GF-D8 (cell line): Measurements from ENCODE around the gene SAC3D1.

Experiments used
- DNase-seq: peaks from one replicate; lab custom pipeline; 2025; lab: John Stamatoyannopoulos, UW

The SAC3D1 gene

DNA sequence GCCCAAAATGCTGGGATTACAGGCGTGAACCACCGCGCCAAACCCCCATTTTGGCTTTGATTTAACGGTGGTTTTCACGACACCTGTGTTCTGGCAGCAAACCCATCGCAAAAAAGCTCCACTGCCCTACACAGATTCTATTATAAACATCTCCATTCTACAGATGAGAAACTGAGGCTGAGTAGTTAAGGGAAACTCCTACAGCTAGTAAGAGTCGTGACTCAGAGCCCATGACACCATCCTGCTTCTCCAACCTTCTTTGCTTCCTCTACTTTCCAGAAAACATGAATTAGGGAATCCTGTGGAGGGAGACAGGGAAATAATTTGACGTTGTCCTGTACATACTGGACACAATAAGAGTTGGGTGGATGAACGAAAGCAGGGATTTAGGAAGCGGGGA lies 14.2 kb upstream of the SAC3D1 start:
- no peak for DNase-seq

- peak; percentile 89 for DNase-seq
Observed at GRCh38 chr11:65027213-65028067, 13.6 kb upstream of the SAC3D1 start, which contains the start of gene SNX15. Gene SNX15 (plus strand): TSS chr11:65027439. CDS start chr11:65027538, 99 bp downstream.

GRCh38 chr11:65032216-65032615 lies 8.8 kb upstream of the SAC3D1 start:
- no peak for DNase-seq

- DNase-seq = no peak
Observed at GRCh38 chr11:65034423-65034822, 6.6 kb upstream of the SAC3D1 start.

DNA sequence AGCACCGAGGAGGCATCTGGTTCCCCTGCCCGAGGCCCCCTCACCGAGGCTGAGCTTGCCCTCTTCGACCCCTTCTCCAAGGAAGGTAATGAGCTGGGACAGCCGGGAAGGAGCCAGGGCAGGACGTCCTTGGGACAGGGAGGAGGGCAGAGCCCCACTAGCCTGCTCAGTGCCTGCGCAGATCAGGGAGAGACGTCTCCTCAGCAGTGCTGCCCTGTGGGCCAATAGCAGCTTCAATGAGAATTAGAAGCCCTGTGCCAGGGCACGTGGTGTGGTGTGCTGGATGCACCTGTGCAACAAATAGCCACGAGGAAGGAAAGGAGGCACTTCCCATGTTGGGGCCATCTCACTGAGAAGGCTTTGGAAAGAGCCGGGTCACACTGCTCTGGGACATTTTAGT lies 5.4 kb upstream of the SAC3D1 start:
- DNase-seq = no peak

GRCh38 chr11:65036931-65037330 lies 4.1 kb upstream of the SAC3D1 start:
- DNase-seq = no peak

DNA sequence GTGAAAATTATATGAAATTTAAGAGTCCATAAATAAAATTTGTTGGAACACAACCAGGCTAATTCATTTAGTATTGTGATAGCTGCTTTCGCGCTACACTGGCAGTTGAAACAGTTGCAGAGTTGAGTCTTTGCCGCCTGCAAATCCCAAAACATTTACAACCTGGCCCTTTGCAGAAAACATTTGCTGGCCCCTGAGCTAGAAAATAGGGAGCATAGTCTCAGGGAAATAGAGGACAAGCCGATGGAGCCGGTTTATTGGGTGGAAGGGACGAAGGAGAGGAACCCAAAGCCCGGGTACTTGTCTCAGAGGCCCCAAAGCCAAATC lies 527 bp upstream of the SAC3D1 start:
- no peak for DNase-seq

- DNase-seq = no peak
Observed at GRCh38 chr11:65042891-65043290, 1.9 kb downstream of the SAC3D1 start.

GRCh38 chr11:65043881-65044501 lies 3.0 kb downstream of the SAC3D1 start:
- no peak for DNase-seq

GRCh38 chr11:65045061-65045460 lies 4.1 kb downstream of the SAC3D1 start:
- DNase-seq = no peak

DNA sequence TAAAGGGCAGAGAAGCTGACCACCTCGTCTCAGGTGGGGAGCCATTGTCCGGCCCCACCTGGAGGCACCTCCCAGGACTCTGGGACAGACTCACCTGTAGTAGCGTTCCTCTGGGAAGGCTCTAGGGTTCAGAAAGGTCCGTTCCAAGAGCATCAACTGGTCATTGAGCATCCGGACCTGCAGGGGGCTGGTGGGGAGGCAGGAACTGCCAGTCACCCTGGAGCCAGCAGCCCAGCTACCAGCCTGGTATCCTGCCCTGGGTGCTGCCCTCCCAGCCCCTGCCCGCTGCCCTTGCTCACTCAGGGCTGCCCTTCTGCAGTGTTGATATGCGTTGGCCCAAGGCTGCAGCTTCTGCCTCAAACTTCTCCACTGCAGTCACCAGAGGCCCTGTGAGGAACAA lies 4.7 kb downstream of the SAC3D1 start:
- DNase-seq = no peak

DNA sequence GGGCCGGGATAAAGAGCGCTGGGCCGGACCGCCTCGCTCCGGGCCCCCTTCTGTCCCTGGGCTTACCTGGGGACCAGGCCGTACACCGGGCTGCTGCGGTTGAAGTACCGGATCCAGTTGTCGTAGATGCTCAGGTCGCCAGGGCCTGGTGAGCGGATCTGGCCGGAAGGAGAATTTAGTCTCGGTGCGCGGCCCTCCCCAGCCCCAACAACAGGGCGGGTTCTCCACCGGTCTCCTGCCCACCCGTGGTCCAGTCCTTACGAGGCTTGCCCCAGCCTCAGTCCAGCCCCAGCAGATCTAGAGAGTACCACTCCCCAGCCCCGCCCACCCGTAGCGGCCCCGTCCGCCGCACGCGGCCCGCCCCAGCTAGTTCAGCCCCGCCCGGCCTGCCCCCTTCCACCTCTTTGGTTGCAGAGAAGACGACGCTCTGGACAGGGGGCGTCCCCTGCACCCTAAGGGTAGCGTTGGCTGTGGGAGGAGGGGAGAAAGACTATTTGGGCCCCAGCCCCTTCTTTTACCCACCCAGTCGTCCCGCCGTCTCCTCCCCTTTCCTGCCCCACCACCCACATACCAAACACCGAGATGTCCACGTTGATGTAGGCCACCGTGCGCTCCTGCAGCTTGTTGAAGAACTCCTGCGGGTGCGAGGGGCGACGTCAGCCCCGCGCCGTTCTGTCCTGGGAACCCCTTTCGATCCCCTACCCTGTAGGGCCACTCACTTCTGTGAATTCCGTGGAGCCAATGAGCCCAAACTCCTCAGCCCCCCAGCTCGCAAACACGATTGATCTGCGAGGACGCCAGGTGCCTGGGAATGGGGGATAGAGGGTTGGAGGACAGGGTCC lies 6.8 kb downstream of the SAC3D1 start:
- no peak for DNase-seq

- no peak for DNase-seq
Observed at GRCh38 chr11:65051398-65051858, 10.4 kb downstream of the SAC3D1 start.

DNA sequence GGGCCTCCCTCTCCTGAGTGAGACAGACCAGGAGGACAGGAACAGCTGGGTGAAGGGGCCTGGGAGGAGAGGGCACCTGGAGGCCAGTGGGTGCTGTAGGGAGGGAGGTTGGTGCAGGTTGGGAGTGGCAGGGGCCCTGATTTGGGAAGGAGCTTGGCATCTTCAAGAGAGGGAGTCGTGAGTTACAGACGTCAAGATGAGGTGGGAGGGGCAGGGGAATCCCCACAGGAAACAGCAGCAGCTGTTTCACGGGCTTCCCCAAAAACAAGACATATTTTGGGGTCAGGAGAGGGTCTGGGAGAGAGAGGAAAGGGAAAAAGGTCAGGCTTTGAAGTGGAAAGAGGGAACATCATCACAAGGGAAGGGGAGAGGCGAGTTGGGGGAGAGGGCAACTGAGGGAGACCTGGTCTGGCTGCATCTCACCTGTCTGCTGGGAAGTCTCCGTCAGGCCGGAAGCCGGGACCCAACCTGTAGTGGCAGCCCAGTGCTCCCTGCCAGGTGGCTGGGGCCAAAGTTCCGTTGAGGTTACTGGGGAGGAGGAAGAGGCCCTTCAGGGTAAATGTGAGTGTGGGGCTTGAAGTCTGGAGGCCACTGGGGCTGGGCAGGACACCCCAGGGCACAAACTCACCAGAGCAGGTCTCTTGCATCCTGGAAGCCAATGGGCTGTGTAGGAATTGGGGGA lies 13.0 kb downstream of the SAC3D1 start:
- no peak for DNase-seq

DNA sequence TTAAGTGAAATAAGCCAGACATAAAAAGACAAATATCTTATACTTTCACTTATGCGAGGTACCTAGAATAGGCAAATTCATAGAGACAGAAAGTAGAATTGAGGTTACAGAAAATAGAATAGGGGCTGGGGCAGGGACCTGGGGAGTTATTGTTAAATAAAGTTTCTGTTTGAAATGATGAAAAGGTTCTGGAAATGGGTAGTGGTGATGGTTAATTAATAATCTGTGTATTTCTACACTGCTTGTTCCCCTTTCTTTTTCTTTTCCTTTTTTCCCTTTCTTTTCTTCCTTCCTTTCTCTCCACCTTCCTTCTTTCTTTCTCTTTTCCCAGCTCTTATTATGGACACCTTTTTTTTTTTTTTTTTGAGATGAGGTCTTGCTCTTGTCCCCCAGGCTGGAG lies 14.5 kb downstream of the SAC3D1 start:
- no peak for DNase-seq

GRCh38 chr11:65056999-65057398 lies 16.0 kb downstream of the SAC3D1 start:
- no peak for DNase-seq

GRCh38 chr11:65057526-65057925 lies 16.5 kb downstream of the SAC3D1 start:
- DNase-seq = no peak

DNA sequence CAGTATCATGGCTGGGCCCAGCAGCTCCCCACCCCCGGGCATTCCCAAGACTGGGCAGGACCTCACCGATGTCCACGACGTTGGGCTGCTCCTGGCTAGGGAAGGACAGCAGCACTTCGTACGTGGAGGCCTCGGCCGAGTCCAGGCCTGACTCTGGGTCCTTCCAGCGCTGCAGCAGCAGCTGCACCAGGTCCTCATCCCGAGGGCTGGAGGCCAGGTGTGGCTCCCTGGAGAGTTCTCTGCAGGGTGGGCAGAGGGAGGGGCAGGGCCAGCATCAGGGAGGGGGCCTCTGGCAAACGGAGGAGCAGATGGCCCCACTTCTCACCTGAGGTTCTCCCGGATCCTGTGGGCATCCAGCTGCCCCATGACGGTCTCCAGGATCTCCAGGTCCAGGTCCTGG lies 17.0 kb downstream of the SAC3D1 start:
- no peak for DNase-seq

DNA sequence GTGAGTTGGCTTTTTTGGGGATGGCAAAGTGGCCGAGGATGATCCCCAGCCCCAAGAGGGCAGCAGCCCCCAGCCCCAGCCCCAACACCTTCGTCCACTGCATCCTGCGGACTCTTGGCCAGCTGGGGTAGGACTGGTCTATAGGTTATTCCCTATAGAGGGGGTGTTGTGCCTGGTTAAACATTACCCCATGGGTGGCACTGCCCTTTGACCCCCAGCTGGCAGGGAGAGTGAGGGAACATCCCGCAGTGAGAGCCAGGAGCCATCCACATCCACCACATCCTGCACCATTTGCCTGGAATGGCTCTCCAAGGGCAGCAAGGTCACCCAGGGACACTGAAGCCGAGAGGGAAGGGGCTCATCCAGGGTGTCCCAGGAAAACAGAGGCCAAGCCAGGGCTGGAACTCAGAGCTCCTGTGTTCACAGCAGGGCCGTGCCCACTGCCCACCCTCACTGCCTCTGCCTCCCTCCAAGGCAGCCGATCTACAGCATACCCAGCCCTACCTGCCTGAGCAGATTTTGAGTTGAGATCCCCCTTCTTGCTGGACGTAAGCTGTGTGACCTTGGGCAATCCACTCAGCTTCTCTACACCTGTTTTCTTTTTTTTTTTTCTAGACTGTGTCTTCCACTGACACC lies 17.5 kb downstream of the SAC3D1 start, which contains the start of gene NAALADL1:
Gene NAALADL1 (minus strand): TSS at position 135 of the 636 bp plus-strand sequence. CDS start 32 bp downstream, at position 103.
- DNase-seq = no peak

DNA sequence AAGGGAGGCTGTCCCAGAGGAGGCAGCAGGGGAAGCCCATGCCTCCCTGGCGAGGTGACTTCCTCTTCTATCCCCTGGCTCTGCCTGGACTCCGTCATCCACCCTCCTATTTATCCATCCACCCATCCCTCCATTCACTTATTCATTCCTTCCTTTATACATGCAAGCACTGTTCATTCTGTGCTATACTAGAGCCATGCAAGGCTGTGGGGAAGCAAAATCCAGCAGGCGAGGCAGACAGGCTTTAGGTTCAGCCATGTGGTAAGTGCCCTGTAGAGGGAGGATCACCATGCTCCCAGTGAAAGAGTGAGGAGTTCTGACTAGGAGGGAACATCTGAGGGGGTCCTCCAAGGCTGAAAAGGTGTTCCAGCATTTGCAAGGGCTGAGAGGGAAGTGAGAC lies 18.5 kb downstream of the SAC3D1 start:
- no peak for DNase-seq
